ENCODE measurements around the gene SLC39A12. TPM values are rescaled to one million over a fixed set of nuclear protein-coding genes. Genes with fewer than 3 reads are reported as not detected.

SLC39A12 gene
- 18.0 TPM for total RNA-seq

GRCh38 chr10:17951868-17952371, at the start of gene SLC39A12:
Gene SLC39A12 (plus strand): TSS chr10:17951918. CDS start chr10:17953277, 1,359 bp downstream.

Other genes starting within 250 kb of the SLC39A12 start
- 0.44 TPM for gene TMEM236, start 199.7 kb upstream of the SLC39A12 start, total RNA-seq
- 9.5 TPM for gene MRC1, start 142.6 kb upstream of the SLC39A12 start, total RNA-seq
- gene CACNB2, start 188.5 kb downstream of the SLC39A12 start, total RNA-seq, result 31.2 TPM

All from camera-type eye (tissue), 1 donor.